ENCODE results near the gene MAP3K9. TPM values are rescaled to one million over a fixed set of nuclear protein-coding genes. Genes with fewer than 3 reads are reported as not detected.

MAP3K9 gene
- total and polyA plus RNA-seq, 2 donors (not counting 3 experiments of a cell fraction or from before 2014, with no cell fraction given), result 0.06 to 0.11 TPM

DNA sequence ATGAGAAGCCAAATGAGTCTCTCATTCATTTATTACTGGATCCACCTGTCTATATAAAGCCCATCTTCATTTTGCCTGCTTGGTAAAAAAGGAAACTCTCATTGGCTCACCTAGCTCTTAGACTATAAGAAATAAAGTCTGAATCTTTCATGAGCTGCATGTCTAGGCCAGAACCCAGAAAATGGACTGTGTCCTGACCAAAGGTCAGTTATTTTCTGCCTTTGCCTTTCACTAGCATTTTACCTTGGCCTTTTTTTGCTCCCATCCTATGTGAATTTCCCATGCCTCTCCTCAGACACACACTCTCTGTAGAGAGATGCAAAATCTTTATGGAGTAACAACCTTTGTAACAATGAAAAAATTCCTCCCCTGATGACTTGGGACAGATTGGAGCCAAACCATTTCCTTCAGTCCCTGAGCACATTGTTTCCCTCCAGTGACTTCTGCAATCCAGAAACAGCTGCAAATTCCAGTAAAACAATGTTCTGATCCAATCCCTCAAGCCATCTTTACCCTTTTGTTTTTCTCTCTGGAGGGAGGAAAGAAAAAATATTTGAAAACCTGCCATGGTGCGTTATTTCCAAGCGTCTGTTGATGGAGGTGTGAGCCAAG, 33.6 kb upstream of the MAP3K9 start:
- Histone ChIP-seq H3K9me3 (replicated peaks; ENCODE audit: control insufficient read depth, insufficient read depth, low read length) (no peaks in the 10 kb centered on the region), H3K4me2 (ENCODE audit: insufficient read depth, low read length) (no peak overlapping the region), H3K79me2 (ENCODE audit: control insufficient read depth, insufficient read depth, low read length) (no peaks in the 10 kb centered on the region), H3K9ac (replicated peaks; ENCODE audit: extremely low read depth, insufficient read depth, low read length) (no peak overlapping the region), H3K36me3 (ENCODE audit: control insufficient read depth in 2 of 2, extremely low read depth in 1 of 2, insufficient read depth in 2 of 2, low read length in 2 of 2) (no peaks in the 10 kb centered on the region), H3K9me1 (replicated peaks; ENCODE audit: control insufficient read depth, extremely low read depth, insufficient read depth, low read length) (no peaks in the 10 kb centered on the region), H2AFZ (ENCODE audit: low read depth, low read length) (no peak overlapping the region), H3K4me1 (ENCODE audit: control insufficient read depth, extremely low read depth, insufficient read depth, low read length) (no peaks in the 10 kb centered on the region), H3K27ac (ENCODE audit: insufficient read depth, low read depth, low read length) (no peak overlapping the region), H3K4me3 (replicated peaks in 1 of 3; ENCODE audit: insufficient read depth in 1 of 3, low read depth in 1 of 3, low read length in 3 of 3) (no peak overlapping the region), H3K27me3 (ENCODE audit: control insufficient read depth in 2 of 2, insufficient read depth in 2 of 2, low read length in 2 of 2) (peaks cover 2 to 3% of the 10 kb centered on the region in 2 experiments), H4K20me1 (replicated peaks; ENCODE audit: control insufficient read depth, extremely low read depth, insufficient read depth, low read length) (no peaks in the 10 kb centered on the region)
- no peak for TF ChIP-seq EZH2 (IDR thresholded peaks at IDR 0.05; ENCODE audit: borderline replicate concordance, low read depth, low read length, severe bottlenecking)
- TF ChIP-seq FOS (IDR thresholded peaks at IDR 0.05; ENCODE audit: borderline replicate concordance, insufficient read depth, low read length), result no peak
- intact Hi-C loops (cut with micrococcal nuclease), result no loop called here
- DNase-seq (ENCODE audit: low read depth, low spot score) (peak; percentile 18), FAIRE-seq (peak; percentile 26)
- dilution Hi-C loops (cut with MboI; ENCODE audit: extremely low pct_ligation_motif_present, low sequenced_read_pairs), result no loop called here
- ChIA-PET CTCF (no interaction called here), POLR2A (no interaction called here)
- no TSS peak for BruUV-seq (replicated peaks)

DNA sequence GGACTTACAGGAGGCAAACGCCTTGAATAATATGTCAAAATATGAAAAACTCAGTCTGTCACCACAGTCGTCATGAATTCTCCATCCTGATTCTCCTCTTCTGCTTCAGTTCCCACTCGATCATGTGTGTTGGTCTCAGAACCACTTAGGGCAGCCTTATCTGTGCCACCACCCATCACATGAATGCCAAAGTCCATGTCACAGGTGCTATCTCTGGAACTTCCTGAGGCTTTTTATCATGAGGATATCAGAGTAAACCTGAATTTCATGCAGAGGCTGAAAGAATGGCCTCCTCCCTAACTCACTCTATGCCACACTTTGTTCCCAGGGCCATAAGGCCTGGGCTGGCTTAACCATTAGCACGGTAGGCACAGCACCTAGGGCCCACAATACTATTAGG, 28.8 kb upstream of the MAP3K9 start:
- no peak overlapping the region for H3K4me2 ChIP-seq (ENCODE audit: insufficient read depth, low read length)
- H3K9me3 ChIP-seq (replicated peaks; ENCODE audit: control insufficient read depth, insufficient read depth, low read length), result no peaks in the 10 kb centered on the region
- H3K36me3 ChIP-seq (ENCODE audit: control insufficient read depth in 2 of 2, extremely low read depth in 1 of 2, insufficient read depth in 2 of 2, low read length in 2 of 2), result no peaks in the 10 kb centered on the region
- dilution Hi-C loops (cut with MboI; ENCODE audit: extremely low pct_ligation_motif_present, low sequenced_read_pairs) (no loop called here), intact Hi-C loops (cut with micrococcal nuclease) (no loop called here)
- H3K9ac ChIP-seq (replicated peaks; ENCODE audit: extremely low read depth, insufficient read depth, low read length), result no peak overlapping the region
- no TSS peak for BruUV-seq (replicated peaks)
- H3K4me1 ChIP-seq (ENCODE audit: control insufficient read depth, extremely low read depth, insufficient read depth, low read length), result no peaks in the 10 kb centered on the region
- ChIA-PET POLR2A (no interaction called here), CTCF (no interaction called here)
- DNase-seq (ENCODE audit: low read depth, low spot score) (no peak), FAIRE-seq (no peak)
- H2AFZ ChIP-seq (ENCODE audit: low read depth, low read length), result no peak overlapping the region
- peaks cover 0 to 6% of the 10 kb centered on the region in 2 experiments for H3K27me3 ChIP-seq (ENCODE audit: control insufficient read depth in 2 of 2, insufficient read depth in 2 of 2, low read length in 2 of 2)
- no peak overlapping the region for H3K27ac ChIP-seq (ENCODE audit: insufficient read depth, low read depth, low read length)
- no peaks in the 10 kb centered on the region for H3K79me2 ChIP-seq (ENCODE audit: control insufficient read depth, insufficient read depth, low read length)
- TF ChIP-seq POLR2AphosphoS5 (IDR thresholded peaks at IDR 0.05; ENCODE audit: insufficient read depth, low read depth, low read length), result no peak
- no peak for TF ChIP-seq EZH2 (IDR thresholded peaks at IDR 0.05; ENCODE audit: borderline replicate concordance, low read depth, low read length, severe bottlenecking)
- TF ChIP-seq, protein P1, sequence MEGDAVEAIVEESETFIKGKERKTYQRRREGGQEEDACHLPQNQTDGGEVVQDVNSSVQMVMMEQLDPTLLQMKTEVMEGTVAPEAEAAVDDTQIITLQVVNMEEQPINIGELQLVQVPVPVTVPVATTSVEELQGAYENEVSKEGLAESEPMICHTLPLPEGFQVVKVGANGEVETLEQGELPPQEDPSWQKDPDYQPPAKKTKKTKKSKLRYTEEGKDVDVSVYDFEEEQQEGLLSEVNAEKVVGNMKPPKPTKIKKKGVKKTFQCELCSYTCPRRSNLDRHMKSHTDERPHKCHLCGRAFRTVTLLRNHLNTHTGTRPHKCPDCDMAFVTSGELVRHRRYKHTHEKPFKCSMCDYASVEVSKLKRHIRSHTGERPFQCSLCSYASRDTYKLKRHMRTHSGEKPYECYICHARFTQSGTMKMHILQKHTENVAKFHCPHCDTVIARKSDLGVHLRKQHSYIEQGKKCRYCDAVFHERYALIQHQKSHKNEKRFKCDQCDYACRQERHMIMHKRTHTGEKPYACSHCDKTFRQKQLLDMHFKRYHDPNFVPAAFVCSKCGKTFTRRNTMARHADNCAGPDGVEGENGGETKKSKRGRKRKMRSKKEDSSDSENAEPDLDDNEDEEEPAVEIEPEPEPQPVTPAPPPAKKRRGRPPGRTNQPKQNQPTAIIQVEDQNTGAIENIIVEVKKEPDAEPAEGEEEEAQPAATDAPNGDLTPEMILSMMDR (IDR thresholded peaks at IDR 0.05; ENCODE audit: extremely low read depth in 1 of 2, insufficient read depth in 1 of 2, low read depth in 1 of 2, low read length in 2 of 2), result no peak
- no peak for TF ChIP-seq MYC (IDR thresholded peaks at IDR 0.05; ENCODE audit: low read depth, low read length)
- no peaks in the 10 kb centered on the region for H3K9me1 ChIP-seq (replicated peaks; ENCODE audit: control insufficient read depth, extremely low read depth, insufficient read depth, low read length)
- no peak overlapping the region for H3K4me3 ChIP-seq (replicated peaks in 1 of 3; ENCODE audit: insufficient read depth in 1 of 3, low read depth in 1 of 3, low read length in 3 of 3)
- no peaks in the 10 kb centered on the region for H4K20me1 ChIP-seq (replicated peaks; ENCODE audit: control insufficient read depth, extremely low read depth, insufficient read depth, low read length)
